Inflammatory macrophage treated with lipopolysaccharide for 1 hour (primary cell): ENCODE data around the gene SEMA4C.

Experiments
- DNase-seq, 2 donors: peaks; one replicate each; pipeline ENCODE4 v3.0.0-alpha.2; 2020 to 2022

SEMA4C gene

DNA sequence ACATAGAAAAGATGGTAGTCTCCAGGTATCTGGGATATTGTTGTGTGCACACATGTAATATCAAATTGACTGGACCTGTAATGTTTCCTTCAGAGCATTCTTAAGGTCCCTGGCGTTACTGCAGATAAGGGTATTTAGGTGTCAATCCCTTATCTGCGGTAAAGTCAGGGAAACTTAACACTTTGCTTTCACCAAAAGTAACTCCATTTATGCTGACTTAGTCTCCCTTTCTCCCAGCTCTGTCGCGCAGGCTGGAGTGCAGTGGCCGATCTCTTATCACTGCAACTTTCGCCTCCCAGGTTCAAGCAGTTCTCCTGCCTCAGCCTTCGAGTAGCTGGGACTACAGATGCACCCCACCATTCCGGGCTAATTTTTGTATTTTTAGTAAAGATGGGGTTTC lies 52.0 kb downstream of the SEMA4C start:
- no peak for DNase-seq

DNA sequence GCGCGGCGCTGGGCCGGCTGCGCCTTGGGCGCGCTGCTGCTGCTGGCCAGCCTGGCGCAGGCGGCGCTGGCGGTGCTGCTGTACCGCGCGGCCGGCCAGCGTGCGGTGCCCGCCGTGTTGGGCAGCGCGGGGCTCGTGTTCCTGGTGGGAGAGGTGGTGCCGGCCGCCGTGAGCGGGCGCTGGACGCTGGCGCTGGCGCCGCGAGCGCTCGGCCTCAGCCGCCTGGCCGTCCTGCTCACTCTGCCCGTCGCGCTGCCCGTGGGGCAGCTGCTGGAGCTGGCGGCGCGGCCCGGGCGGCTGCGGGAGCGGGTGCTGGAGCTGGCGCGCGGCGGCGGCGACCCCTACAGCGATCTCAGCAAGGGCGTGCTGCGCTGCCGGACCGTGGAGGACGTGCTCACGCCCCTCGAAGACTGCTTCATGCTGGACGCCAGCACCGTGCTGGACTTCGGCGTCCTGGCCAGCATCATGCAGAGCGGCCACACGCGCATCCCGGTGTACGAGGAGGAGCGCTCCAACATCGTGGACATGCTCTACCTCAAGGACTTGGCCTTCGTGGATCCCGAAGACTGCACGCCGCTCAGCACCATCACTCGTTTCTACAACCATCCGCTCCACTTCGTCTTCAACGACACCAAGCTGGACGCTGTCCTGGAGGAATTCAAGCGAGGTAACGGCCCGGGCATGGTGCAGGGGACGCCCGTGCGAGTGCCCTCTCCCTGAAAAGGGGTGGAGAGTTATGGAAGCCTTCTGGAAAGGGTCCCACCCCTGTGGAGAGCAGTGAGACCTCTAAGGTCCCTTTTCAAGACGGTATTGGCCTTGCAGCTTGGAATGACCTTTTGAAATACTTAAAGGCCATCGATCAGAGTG lies 52.8 kb downstream of the SEMA4C start:
- no peak for DNase-seq

DNA sequence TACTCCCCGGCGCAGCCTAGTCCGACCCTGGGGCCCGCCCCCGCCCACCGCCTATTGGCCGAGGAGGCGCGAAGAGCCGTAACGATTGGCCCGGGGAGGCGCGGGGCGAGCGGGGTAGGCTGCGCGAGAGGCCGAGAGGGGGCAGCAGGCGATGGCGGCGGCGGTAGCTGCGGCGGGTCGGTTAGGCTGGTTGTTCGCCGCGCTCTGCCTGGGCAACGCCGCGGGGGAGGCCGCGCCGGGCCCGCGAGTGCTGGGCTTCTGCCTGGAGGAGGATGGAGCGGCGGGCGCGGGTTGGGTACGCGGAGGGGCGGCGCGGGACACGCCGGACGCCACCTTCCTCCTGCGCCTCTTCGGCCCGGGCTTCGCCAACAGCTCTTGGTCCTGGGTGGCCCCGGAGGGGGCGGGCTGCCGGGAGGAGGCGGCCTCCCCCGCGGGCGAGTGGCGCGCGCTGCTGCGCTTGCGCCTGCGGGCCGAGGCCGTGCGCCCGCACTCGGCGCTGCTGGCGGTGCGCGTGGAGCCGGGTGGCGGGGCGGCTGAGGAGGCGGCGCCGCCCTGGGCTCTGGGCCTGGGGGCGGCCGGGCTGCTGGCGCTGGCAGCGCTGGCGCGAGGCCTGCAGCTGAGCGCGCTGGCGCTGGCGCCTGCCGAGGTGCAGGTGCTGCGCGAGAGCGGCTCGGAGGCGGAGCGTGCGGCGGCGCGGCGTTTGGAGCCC lies 53.6 kb downstream of the SEMA4C start, which contains the start of gene CNNM3:
Gene CNNM3 (plus strand): TSS at position 142 of the 709 bp plus-strand sequence. CDS start 10 bp downstream, at position 152.
- peak; percentile 87 to 96 for DNase-seq

DNA sequence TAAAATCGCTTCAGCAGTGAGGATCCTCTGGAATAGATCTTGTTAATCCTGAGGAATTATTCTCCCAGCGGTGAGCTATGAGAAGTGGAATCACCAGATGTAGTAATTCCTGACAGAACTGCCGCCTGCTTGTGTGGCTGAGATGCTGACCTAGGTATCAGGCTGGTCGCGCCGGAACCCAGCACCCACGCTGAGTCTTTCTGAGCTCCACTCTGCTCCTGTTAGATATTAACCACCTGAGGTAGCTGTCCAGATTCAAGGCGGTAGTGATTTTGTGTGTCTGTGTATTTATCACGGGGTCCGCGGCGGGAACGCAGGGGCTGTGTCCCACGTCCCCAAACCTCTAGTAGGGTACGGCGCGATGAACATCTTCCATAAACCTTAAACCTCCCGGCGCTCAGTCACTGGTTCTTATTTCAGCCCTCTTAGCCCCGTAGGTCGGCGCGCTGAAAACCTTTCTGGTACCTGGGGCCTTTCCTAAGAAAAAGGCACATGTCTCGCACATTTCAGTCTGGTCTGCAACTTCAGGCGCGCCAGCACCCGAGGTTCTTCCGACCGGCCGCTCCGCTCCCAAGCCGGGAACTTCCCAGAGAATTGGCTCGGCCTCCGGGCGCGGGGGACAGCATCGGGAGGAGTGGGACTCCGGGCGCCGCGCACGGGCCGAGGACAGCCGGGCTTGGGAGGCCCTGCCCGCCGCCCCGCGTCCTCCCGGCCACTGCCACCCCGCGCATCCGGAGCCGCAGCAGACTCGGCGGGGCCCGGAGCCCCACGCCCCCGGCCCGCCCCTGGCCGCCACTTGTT lies 54.4 kb downstream of the SEMA4C start:
- peak; percentile 3 to 51 for DNase-seq

DNA sequence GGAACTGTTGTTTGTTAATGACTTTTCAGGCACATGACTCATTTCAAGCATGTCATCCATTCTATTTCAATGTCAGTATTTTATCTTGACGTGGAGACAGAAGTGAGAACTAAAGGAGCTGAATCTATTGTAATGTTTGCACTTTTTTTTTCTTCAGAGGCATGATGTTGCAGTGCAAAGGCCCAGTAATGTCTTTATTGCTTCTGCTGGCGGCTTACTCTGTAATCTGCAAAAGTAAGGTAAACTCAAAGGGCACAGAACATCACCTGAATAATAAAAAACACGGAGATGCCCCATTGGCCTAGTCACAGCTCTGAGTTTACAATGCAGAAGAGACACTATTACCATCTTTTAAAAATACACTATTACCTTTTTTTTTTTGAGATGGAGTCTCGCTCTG lies 56.2 kb downstream of the SEMA4C start:
- no peak for DNase-seq

DNA sequence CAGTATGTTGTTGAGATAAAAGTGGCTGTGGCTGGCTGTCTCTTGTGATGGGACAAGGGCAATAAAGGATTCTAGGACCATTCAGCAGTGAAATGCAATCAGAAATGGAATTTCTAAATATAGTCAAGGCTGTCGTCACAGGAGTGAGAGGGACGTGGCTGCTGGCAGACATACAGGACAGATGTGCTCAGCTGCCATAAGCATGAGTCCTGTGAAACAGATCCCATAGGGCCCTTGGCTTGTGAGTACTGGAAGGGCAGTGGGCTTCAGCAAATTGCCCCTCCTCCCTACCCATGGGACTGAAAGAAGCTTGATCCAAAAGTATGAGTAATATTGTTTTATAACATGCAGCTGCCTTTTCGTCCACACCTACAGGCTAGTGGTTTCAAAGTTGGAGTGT lies 58.0 kb downstream of the SEMA4C start:
- DNase-seq, result no peak

DNA sequence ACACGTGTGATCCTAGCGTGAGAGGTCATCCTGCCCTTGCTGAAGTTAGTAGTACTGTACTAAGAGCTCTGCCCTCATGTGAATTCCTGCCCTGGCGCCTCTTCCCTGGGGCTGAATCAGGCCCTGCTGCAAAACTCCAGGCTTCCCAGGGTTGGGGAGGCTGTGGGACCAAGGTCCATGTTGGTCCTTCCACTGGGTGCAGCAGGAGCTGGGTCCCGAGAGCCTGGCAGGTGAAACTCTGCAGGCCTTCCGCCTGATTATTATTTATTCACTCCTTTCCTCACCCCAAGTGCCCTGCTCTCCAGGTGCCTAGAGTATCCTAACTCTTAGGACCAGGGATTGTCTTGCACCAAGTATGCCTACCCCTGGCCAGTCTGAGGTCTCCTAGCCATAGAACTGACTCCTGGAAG lies 59.1 kb downstream of the SEMA4C start:
- no peak for DNase-seq

DNA sequence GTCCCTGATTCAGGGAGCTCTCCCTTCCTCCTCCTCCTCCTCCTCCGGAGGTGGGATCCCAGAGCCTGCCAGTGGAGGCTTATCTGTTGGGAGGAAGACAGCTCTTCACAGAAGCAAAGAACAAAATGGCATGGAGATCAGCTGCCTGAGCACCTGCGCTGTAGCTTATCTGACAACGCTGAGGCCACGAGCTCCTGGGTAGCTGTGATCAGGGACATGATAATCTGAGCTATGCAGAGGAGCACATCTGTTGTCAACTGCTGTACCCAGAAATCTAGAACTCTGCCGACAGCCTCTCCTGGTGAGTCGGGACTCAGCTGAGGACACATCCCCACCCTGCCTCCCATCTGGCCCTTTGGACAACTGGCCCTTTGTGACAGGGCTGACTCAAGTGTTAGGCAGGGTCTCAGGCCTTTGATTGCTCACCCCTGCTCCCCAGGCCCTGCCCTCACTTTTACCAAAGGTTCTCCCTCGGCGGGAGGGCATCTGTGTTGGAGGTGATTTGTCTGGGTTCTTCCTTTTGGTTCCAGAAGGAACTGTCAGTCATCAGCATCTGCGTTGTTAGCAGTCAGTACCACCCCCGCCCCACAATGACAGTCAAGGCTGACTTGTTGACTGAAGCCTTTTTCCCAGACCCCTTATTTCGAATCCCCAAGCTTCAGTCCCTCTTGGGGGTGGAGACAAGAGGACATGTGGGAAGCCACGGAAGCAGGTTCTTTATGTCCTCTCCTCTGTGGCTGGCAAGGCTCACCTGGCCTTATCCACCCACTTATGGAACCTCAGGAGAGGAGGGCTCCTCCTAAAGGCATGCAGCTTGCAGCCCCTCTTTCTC lies 59.7 kb downstream of the SEMA4C start:
- DNase-seq, result no peak
